Neutrophil (primary cell): ENCODE data around the gene SLC2A4RG.

Experiments used
- H3K27ac ChIP-seq: fragments of 200-600 bp; sonication (generic); 2 replicates; pipeline ENCODE4 v1.5.1; 2016; ENCODE audit warnings: mild to moderate bottlenecking, moderate library complexity
- H3K27me3 ChIP-seq: fragments of 200-600 bp; sonication (generic); 2 replicates; pipeline ENCODE4 v1.6.0; 2016; ENCODE audit warnings: mild to moderate bottlenecking
- H3K36me3 ChIP-seq: fragments of 200-600 bp; sonication (generic); 2 replicates; pipeline ENCODE4 v1.5.1; 2017
- H3K4me1 ChIP-seq, 2 experiments: fragments of 200-600 bp in 1 of 2; sonication (generic) in 1 of 2; 1 replicate in 1 of 2; 2 replicates in 1 of 2; pipeline versions ENCODE4 v1.5.1 to v1.6.1; 2013 to 2016; ENCODE audit warnings: low read depth in 1 of 2, low read length in 1 of 2, mild to moderate bottlenecking in 1 of 2, moderate library complexity in 1 of 2; ENCODE audit not compliant: control insufficient read depth in 1 of 2, insufficient read depth in 1 of 2
- H3K4me3 ChIP-seq, 2 experiments: fragments of 200-600 bp in 1 of 2; sonication (generic) in 1 of 2; 1 replicate in 1 of 2; 2 replicates in 1 of 2; pipeline ENCODE4 v1.5.1; 2013 to 2016; ENCODE audit warnings: low read depth in 1 of 2, low read length in 1 of 2, mild to moderate bottlenecking in 1 of 2, moderate library complexity in 1 of 2
- H3K9me3 ChIP-seq: fragments of 200-600 bp; sonication (generic); 2 replicates; pipeline ENCODE4 v1.5.1; 2016
- CTCF ChIP-seq: fragments of 200-600 bp; sonication (generic); IDR thresholded peaks from 2 replicates; pipeline ENCODE4 v1.5.1; 2016; ENCODE audit warnings: antibody characterized with exemption

The SLC2A4RG gene

GRCh38 chr20:63736893-63737694, 2.5 kb upstream of the SLC2A4RG start:
- Histone ChIP-seq H3K4me1 (peaks cover 26 to 37% of the 10 kb centered on the region in 2 experiments), H3K36me3 (peaks cover 45% of the 10 kb centered on the region), H3K27ac (no peak overlapping the region), H3K9me3 (no peaks in the 10 kb centered on the region), H3K4me3 (peak overlapping the region in 1 of 2 experiments; percentile 38), H3K27me3 (peaks cover 40% of the 10 kb centered on the region)
- no peak for TF ChIP-seq CTCF

GRCh38 chr20:63737695-63737944, 2.0 kb upstream of the SLC2A4RG start:
- Histone ChIP-seq H3K36me3 (peaks cover 50% of the 10 kb centered on the region), H3K4me3 (peak overlapping the region in 1 of 2 experiments; percentile 38), H3K4me1 (peaks cover 26 to 37% of the 10 kb centered on the region in 2 experiments), H3K27me3 (peaks cover 40% of the 10 kb centered on the region), H3K9me3 (no peaks in the 10 kb centered on the region), H3K27ac (no peak overlapping the region)
- TF ChIP-seq CTCF, result no peak

- peaks cover 53% of the 10 kb centered on the region for H3K36me3 ChIP-seq
- no peak for TF ChIP-seq CTCF
- peak overlapping the region in 1 of 2 experiments; percentile 38 for H3K4me3 ChIP-seq
- peaks cover 26 to 37% of the 10 kb centered on the region in 2 experiments for H3K4me1 ChIP-seq
- peaks cover 40% of the 10 kb centered on the region for H3K27me3 ChIP-seq
- H3K9me3 ChIP-seq, result no peaks in the 10 kb centered on the region
- no peak overlapping the region for H3K27ac ChIP-seq
Measured at GRCh38 chr20:63737945-63738686, 1.5 kb upstream of the SLC2A4RG start.

GRCh38 chr20:63738687-63739129, 868 bp upstream of the SLC2A4RG start:
- Histone ChIP-seq H3K4me1 (peaks cover 26 to 37% of the 10 kb centered on the region in 2 experiments), H3K4me3 (peak overlapping the region; percentile 55 to 65), H3K27ac (peak overlapping the region; percentile 3), H3K36me3 (peaks cover 53% of the 10 kb centered on the region), H3K27me3 (peaks cover 40% of the 10 kb centered on the region), H3K9me3 (no peaks in the 10 kb centered on the region)
- TF ChIP-seq CTCF, result no peak

- Histone ChIP-seq H3K27ac (peak overlapping the region; percentile 54), H3K9me3 (no peaks in the 10 kb centered on the region), H3K4me1 (peaks cover 26 to 37% of the 10 kb centered on the region in 2 experiments), H3K36me3 (peaks cover 40% of the 10 kb centered on the region), H3K27me3 (peaks cover 40% of the 10 kb centered on the region), H3K4me3 (peak overlapping the region; percentile 58 to 64)
- TF ChIP-seq CTCF, result no peak
Measured at GRCh38 chr20:63740070-63740626, 572 bp downstream of the SLC2A4RG start.
